MM.1S (cell line): ENCODE data around the gene SLC38A3.

Source experiments
- EZH2 ChIP-seq: fragments of 300-600 bp; sonication (generic); optimal IDR thresholded peaks from 2 replicates; pipeline ENCODE3; 2017; ENCODE audit warnings: low read depth, mild to moderate bottlenecking, antibody characterized with exemption, low read length, mixed read lengths
- EZH2phosphoT487 ChIP-seq: fragments of 300-600 bp; sonication (generic); IDR thresholded peaks from 2 replicates; pipeline ENCODE4 v1.6.1; 2018; ENCODE audit warnings: antibody characterized with exemption, low read length
- TF ChIP-seq, protein P1 (sequence below): fragments of 300-600 bp; sonication (generic); IDR thresholded peaks from 2 replicates; pipeline ENCODE4 v1.5.1; 2016; ENCODE audit warnings: antibody characterized with exemption, low read length, mixed read lengths

DNA sequence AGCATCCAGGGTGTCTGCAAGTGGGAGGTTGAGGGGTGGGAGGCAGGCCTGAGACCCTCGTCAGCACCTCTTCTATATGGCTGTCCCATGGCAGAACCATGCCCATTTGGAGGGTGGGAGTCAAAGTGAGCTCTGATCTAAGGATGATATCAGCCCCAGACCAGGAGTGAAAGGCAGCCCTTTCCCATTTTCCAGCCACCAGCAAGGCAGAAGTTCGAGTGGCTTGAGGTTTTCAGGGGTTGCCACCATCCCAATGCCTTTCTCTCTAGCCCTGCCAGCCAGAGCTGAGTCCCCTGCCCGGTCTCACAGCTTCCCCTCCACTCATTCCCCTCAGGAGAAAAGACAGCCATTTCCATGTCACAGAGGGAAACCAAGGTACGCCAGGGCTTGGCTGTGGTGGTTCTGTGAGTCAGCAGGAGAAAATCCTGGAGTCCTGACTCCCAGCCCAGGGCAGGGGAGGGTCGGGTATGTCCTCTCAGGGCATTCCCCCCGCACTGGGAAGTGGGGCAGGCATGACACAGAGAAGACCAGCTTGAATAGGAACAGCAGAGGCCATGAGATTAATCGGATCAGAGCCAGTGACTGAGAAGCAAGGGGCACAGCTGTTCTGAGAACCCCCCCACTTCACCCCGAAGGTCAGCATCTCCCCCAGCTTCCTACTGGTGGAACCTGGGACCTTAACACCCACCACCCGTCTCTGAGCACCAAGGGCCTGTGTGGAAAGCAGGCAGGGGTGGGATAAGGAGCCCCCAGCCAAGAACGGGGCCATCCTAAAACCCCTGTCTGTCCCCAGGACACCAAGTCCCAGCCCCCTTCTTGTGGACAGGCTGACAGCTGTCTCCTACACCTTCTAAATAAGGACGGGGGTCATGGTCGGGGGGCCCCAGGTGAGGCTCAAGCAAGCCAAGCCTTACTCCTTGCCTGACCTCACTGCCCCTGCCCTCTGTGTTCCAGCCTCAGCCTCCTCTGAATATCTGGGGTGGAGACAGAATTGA lies 965 bp upstream of the SLC38A3 start:
- no peak for TF ChIP-seq EZH2phosphoT487
- TF ChIP-seq, protein P1, sequence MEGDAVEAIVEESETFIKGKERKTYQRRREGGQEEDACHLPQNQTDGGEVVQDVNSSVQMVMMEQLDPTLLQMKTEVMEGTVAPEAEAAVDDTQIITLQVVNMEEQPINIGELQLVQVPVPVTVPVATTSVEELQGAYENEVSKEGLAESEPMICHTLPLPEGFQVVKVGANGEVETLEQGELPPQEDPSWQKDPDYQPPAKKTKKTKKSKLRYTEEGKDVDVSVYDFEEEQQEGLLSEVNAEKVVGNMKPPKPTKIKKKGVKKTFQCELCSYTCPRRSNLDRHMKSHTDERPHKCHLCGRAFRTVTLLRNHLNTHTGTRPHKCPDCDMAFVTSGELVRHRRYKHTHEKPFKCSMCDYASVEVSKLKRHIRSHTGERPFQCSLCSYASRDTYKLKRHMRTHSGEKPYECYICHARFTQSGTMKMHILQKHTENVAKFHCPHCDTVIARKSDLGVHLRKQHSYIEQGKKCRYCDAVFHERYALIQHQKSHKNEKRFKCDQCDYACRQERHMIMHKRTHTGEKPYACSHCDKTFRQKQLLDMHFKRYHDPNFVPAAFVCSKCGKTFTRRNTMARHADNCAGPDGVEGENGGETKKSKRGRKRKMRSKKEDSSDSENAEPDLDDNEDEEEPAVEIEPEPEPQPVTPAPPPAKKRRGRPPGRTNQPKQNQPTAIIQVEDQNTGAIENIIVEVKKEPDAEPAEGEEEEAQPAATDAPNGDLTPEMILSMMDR = no peak
- no peak for TF ChIP-seq EZH2
